HL-60/S4 treated with retinoic acid at 250 ng/mL for 4 days and 3 days (cell line): Measurements from ENCODE around the gene GJA3.

Source experiments
- in situ Hi-C: fragments of 300-500 bp; cut with MboI; formaldehyde crosslinking; loops from 2 replicates; pipeline ENCODE4 v1.7.0; 2022; ENCODE audit warnings: low sequenced_read_pairs

Gene GJA3

DNA sequence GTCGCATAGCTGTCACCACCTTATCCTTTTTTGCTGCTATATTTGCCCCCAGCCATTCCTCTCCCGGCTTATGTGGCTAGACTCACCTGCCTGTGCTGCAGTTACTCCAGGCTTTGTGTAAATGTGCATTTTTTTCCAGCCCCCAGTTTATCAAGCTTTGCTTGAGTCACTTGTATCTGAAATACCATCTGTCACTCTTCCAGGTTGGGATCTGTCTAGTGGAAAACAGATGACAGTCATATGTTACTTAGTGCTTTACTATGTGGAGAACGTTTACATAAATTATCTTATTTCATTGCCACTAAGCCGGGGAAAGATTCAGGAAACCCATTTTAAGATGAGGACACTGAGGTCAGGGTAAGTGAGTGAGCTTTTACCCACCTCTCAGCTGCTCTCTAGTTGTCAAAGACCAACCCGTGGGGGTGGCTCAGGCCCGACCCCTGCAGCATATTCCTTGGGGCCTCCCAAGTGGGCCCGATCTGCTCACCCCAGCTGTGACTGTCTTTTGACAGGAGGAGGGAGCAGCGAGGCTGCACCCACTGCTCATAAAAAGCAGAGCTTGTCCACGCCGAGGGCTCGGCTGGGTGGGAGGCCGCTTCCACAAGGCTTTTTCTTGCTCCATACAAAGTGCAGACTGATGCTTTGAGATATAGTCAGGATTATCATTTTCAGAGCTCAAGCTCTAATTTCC is 24.7 kb upstream of the GJA3 start:
- in situ Hi-C loops, result loop anchor here (25.0 kb wide), 2 partner anchors 727 to 1302 kb away; partner anchors contain the start of gene XPO4

DNA sequence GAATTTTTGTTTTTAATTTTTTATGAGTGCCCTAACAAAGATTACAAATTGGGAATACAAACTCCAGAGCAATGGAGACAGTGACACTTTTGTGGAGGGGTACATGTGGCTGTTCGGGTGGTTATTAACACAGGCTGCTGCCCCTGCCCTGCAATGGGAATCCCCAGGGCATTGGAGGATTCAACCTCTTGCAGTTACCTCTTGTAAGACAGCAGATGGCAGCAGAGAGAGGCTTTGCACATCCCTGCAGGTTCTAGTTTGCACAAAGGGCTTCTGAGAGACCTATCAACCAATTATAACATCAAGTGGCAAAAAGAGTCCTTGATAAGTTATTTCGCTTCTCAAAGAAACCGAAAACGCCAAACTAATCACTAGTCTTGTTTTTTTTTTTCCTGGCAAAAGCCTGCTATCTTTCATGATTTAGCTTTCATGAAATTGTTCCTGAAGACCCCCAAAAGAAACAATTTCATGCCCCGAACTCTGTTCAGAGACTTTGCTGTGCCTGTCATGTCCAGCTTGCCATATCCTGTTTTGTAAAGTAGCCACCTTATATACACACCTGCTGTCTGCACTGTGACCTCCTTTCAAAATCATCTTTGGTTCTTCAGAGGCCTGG is 21.5 kb upstream of the GJA3 start:
- in situ Hi-C loops, result loop anchor here (25.0 kb wide), 2 partner anchors 730 to 1305 kb away; partner anchors contain the start of gene XPO4

DNA sequence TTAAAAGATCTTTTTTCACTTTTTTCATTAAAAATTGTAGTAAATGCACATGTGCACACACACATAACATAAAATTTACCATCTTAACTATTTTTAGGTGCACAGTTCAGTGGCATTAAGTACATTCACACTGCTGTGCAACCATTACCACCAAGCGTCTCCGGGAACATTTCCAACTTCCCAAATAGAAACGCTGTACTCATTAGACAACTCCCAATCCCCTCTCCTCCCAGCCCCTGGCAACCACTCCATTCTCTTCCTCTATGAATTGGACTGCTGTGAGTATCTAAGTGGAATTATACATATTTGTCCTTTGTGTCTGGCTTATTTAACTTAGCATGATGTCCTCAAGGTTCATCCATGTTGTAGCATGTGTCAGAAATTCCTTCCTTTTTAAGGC is 20.3 kb upstream of the GJA3 start:
- in situ Hi-C loops, result loop anchor here (25.0 kb wide), 2 partner anchors 731 to 1306 kb away; partner anchors contain the start of gene XPO4

GRCh38 chr13:20178156-20178555 is 17.3 kb upstream of the GJA3 start:
- in situ Hi-C loops, result loop anchor here (25.0 kb wide), 2 partner anchors 734 to 1309 kb away; partner anchors contain the start of gene XPO4

- in situ Hi-C loops, result loop anchor here (25.0 kb wide), 2 partner anchors 735 to 1310 kb away; partner anchors contain the start of gene XPO4
These were observed 16.4 kb upstream of the GJA3 start for GRCh38 chr13:20177049-20177831.

GRCh38 chr13:20175907-20176652 is 15.2 kb upstream of the GJA3 start:
- in situ Hi-C loops, result loop anchor here (25.0 kb wide), 2 partner anchors 736 to 1311 kb away; partner anchors contain the start of gene XPO4

- in situ Hi-C loops, result loop anchor here (25.0 kb wide), 2 partner anchors 737 to 1312 kb away; partner anchors contain the start of gene XPO4
These were observed 14.5 kb upstream of the GJA3 start for GRCh38 chr13:20175406-20175794.

DNA sequence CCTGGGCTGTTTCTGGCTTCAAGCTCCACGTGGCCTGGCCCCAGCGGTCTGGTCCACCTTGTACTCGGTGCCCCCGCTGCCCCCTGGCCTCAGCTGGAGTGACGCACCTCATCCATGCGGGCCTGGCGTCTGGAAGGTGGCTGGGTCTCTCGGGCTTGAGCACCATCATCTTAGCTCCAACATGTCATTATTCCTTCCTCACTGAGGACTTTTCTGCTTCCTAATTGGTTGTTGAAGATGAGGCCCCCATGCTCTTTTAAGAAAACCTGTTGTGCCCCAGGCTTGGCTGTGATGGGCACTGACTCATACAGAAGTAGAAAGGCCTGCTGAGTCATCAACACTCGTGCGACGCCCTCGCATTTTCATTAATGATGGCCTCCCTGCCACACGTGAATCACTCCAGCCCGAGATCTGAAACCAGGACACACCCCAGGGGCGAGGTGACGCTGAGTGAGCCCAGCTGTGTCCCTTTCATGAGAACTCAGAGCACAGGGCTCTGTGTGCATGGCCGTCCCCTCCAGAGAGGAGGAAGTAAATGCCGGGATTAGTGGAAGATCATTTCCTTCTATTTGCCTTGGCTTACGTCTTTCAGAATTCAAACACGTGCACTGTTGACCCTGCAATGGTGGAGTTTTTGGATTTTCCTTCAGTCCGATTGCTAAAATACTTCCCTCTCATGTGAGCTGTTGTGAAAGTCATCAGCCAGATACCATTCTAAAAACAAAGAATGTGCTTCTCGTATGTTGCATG is 14.0 kb upstream of the GJA3 start:
- in situ Hi-C loops, result loop anchor here (25.0 kb wide), 3 partner anchors 188 to 1312 kb away; partner anchors contain the start of gene XPO4

GRCh38 chr13:20173116-20173746 is 12.4 kb upstream of the GJA3 start:
- in situ Hi-C loops, result loop anchor here (25.0 kb wide), 1 partner anchor 186 kb away; no protein-coding TSS in a partner anchor

- in situ Hi-C loops, result loop anchor here (25.0 kb wide), 1 partner anchor 184 kb away; no protein-coding TSS in a partner anchor
These were observed 10.5 kb upstream of the GJA3 start for GRCh38 chr13:20171364-20171763.

DNA sequence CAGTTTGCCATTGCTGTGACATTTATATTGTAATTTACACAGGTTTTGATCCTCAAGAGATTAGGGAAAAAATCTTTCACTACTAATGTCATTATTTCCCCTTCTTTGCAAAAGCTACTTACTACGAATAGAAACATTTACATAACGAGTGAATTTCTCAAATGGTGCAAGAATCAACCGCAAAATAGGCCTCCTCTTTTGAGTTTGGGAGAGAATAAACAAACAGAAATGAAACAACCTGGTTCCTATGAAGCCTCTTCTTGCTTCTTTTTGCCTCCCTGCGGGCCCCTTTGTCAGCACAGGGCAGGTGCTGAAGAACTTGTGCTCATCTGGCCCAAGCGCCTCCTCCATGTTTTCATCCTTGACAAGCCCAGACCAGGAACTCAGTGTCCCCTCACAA is 10.1 kb upstream of the GJA3 start:
- in situ Hi-C loops, result loop anchor here (25.0 kb wide), 1 partner anchor 184 kb away; no protein-coding TSS in a partner anchor

DNA sequence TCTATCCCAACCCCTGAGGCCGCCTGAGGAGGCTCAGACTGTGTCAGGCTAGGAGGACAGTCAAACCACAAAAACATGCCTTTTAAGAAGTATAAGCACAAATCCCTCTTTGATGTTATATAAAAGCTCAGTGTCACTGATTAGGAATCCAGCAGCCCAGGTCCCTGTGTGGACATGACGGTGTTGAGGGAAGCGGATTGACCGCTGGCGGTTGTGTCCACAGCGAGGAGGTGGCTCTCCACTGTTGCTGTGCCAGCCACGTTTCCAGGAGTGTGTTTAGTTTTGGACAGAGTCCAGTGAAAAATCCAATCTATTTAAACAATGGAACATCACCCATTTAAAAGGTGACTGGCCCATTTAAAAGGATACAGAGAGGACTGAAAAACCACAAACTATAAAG is 7.5 kb upstream of the GJA3 start:
- in situ Hi-C loops, result loop anchor here (25.0 kb wide), 1 partner anchor 181 kb away; no protein-coding TSS in a partner anchor

- in situ Hi-C loops, result loop anchor here (25.0 kb wide), 1 partner anchor 178 kb away; no protein-coding TSS in a partner anchor
These were observed 4.8 kb upstream of the GJA3 start for GRCh38 chr13:20165417-20166257.

DNA sequence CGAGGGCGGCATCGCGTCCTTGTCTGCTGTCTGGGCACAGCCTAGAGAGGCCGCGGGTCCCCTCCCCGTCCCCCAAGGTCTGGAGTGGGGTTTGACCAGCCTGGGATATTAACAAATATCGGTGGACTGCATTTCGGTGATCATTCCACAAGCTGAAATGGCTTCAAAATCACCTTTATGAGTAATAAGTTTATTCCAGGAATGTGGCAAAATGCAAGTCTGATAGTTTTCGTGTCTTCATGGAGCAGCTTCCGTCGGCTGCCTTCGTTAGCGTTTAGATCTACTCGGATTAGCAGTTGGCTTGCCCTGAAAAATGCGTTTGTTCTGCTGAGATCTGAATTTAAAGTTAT is 1.1 kb upstream of the GJA3 start:
- in situ Hi-C loops, result loop anchor here (25.0 kb wide), 1 partner anchor 175 kb away; no protein-coding TSS in a partner anchor

- in situ Hi-C loops, result loop anchor here (25.0 kb wide), 1 partner anchor 174 kb away; no protein-coding TSS in a partner anchor
These were observed 561 bp upstream of the GJA3 start for GRCh38 chr13:20161275-20161950.

GRCh38 chr13:20159646-20160305 is 1.1 kb downstream of the GJA3 start:
- in situ Hi-C loops, result loop anchor here (25.0 kb wide), 1 partner anchor 172 kb away; no protein-coding TSS in a partner anchor
